Neuronal stem cell (in vitro differentiated cells): ENCODE measurements around the gene STAT5B.

ENCODE experiments used
- DNase-seq: peaks from one replicate; pipeline ENCODE4 v3.0.0-alpha.2; 2013; ENCODE audit warnings: low spot score
- H2AFZ ChIP-seq: one replicate; pipeline ENCODE4 v1.6.1; 2013; ENCODE audit warnings: mild to moderate bottlenecking, low read length, inconsistent platforms
- H2AK5ac ChIP-seq: 2 replicates; pipeline ENCODE4 v1.6.1; 2013; ENCODE audit warnings: low read depth, mild to moderate bottlenecking, inconsistent platforms, low read length, moderate library complexity, mixed read lengths
- H2BK120ac ChIP-seq: 2 replicates; pipeline ENCODE4 v1.6.1; 2013; ENCODE audit warnings: low read depth, mild to moderate bottlenecking, inconsistent platforms, low read length, moderate library complexity, mixed read lengths
- H2BK12ac ChIP-seq: one replicate; pipeline ENCODE4 v1.6.1; 2013; ENCODE audit warnings: low read length, inconsistent platforms
- H2BK15ac ChIP-seq: 2 replicates; pipeline ENCODE4 v1.6.1; 2013; ENCODE audit warnings: mild to moderate bottlenecking, low read length, inconsistent platforms, mixed read lengths
- H2BK5ac ChIP-seq: one replicate; pipeline ENCODE4 v1.6.1; 2013; ENCODE audit warnings: inconsistent platforms, mild to moderate bottlenecking, low read length, moderate library complexity
- H3K14ac ChIP-seq: one replicate; pipeline ENCODE4 v1.6.1; 2013; ENCODE audit warnings: low read length, inconsistent platforms
- H3K18ac ChIP-seq: 2 replicates; pipeline ENCODE4 v1.6.1; 2013; ENCODE audit warnings: low read length, inconsistent platforms
- H3K23ac ChIP-seq: 2 replicates; pipeline ENCODE4 v1.6.1; 2013; ENCODE audit warnings: low read depth, mild to moderate bottlenecking, mixed read lengths, low read length, inconsistent platforms; ENCODE audit not compliant: poor library complexity
- H3K27ac ChIP-seq: replicated peaks from 3 replicates; pipeline ENCODE4 v1.5.1; 2013; ENCODE audit warnings: low read length, inconsistent platforms
- H3K27me3 ChIP-seq, 3 experiments: 2 replicates each; pipeline ENCODE4 v1.6.1; 2013; ENCODE audit warnings: low read length in 3 of 3, mild to moderate bottlenecking in 2 of 3, inconsistent platforms in 1 of 3, low read depth in 1 of 3, mixed read lengths in 1 of 3, moderate library complexity in 1 of 3; ENCODE audit not compliant: control insufficient read depth in 3 of 3, insufficient read depth in 3 of 3
- H3K36me3 ChIP-seq, 2 donors: replicated peaks in 1 of 2; 2 replicates each; pipeline ENCODE4 v1.6.1; 2013; ENCODE audit warnings: low read length in 2 of 2; ENCODE audit not compliant: control insufficient read depth in 2 of 2, insufficient read depth in 2 of 2
- H3K4ac ChIP-seq: 2 replicates; pipeline ENCODE4 v1.6.1; 2013; ENCODE audit warnings: inconsistent platforms, mild to moderate bottlenecking, low read length, moderate library complexity
- H3K4me1 ChIP-seq, 2 donors: 1 replicate in 1 of 2; 2 replicates in 1 of 2; pipeline ENCODE4 v1.6.1; 2013; ENCODE audit warnings: low read length in 2 of 2, low read depth in 1 of 2; ENCODE audit not compliant: control insufficient read depth in 2 of 2, insufficient read depth in 1 of 2
- H3K4me2 ChIP-seq: one replicate; pipeline ENCODE4 v1.6.1; 2013; ENCODE audit warnings: mild to moderate bottlenecking, low read length, inconsistent platforms; ENCODE audit not compliant: insufficient read depth, poor library complexity, severe bottlenecking
- H3K4me3 ChIP-seq, 2 donors: 2 replicates each; pipeline ENCODE4 v1.5.1; 2013; ENCODE audit warnings: low read length in 2 of 2, mild to moderate bottlenecking in 2 of 2, inconsistent platforms in 1 of 2, moderate library complexity in 1 of 2
- H3K79me1 ChIP-seq: one replicate; pipeline ENCODE4 v1.6.1; 2013; ENCODE audit warnings: low read depth, mild to moderate bottlenecking, inconsistent platforms, low read length, moderate library complexity
- H3K9ac ChIP-seq: one replicate; pipeline ENCODE4 v1.6.1; 2013; ENCODE audit warnings: mild to moderate bottlenecking, low read depth, low read length, inconsistent platforms; ENCODE audit not compliant: poor library complexity
- H3K9me3 ChIP-seq, 2 donors: replicated peaks in 1 of 2; 2 replicates each; pipeline versions ENCODE3 to v1.6.1; 2013; ENCODE audit warnings: low read length in 2 of 2, mild to moderate bottlenecking in 2 of 2, inconsistent platforms in 1 of 2, low read depth in 1 of 2, mixed read lengths in 1 of 2, moderate library complexity in 1 of 2; ENCODE audit not compliant: control insufficient read depth in 2 of 2, insufficient read depth in 1 of 2
- H4K8ac ChIP-seq: one replicate; pipeline ENCODE4 v1.6.1; 2013; ENCODE audit warnings: low read depth, mild to moderate bottlenecking, inconsistent platforms, low read length, moderate library complexity
- H4K91ac ChIP-seq: one replicate; pipeline ENCODE4 v1.6.1; 2013; ENCODE audit warnings: low read length, low read depth, mild to moderate bottlenecking, inconsistent platforms; ENCODE audit not compliant: poor library complexity
- WGBS, 2 donors: extraction: QIAGEN DNeasy Blood & Tissue Kit; methylation state at CpG; one replicate each; pipeline ENCODE4 v1.1.7; 2013; ENCODE audit warnings: missing lambda C conversion rate in 2 of 2, mixed read lengths in 1 of 2; ENCODE audit not compliant: insufficient read length in 2 of 2, insufficient replicate concordance in 1 of 2; ENCODE audit errors: extremely low coverage in 2 of 2; 5-methylcytosine and 5-hydroxymethylcytosine counted together

STAT5B gene

GRCh38 chr17:42285346-42286050, 9.3 kb upstream of the STAT5B start:
- Histone ChIP-seq H4K8ac (no peak overlapping the region), H3K4me2 (no peak overlapping the region), H2BK15ac (no peak overlapping the region), H2AFZ (no peak overlapping the region), H2BK5ac (no peak overlapping the region), H3K14ac (no peak overlapping the region), H3K9me3 (no peaks in the 10 kb centered on the region), H2BK12ac (no peak overlapping the region), H3K27ac (no peak overlapping the region), H3K79me1 (peaks cover 2% of the 10 kb centered on the region), H3K4me1 (peaks cover 9 to 26% of the 10 kb centered on the region in 2 donors), H2AK5ac (peak overlapping the region; percentile 2), H3K4me3 (no peak overlapping the region), H3K4ac (no peak overlapping the region), H3K23ac (no peak overlapping the region), H4K91ac (no peak overlapping the region), H3K18ac (no peak overlapping the region), H3K36me3 (no peaks in the 10 kb centered on the region), H2BK120ac (no peak overlapping the region), H3K27me3 (peaks cover 7 to 38% (median 36%) of the 10 kb centered on the region in 3 experiments), H3K9ac (no peak overlapping the region)
- WGBS, 2 donors: no CpG with 5 or more reads among the region's 11 CpGs
- no peak for DNase-seq

- Histone ChIP-seq H3K36me3 (no peaks in the 10 kb centered on the region), H2AK5ac (no peak overlapping the region), H3K23ac (no peak overlapping the region), H2BK5ac (no peak overlapping the region), H3K14ac (no peak overlapping the region), H3K4me3 (no peak overlapping the region), H2BK15ac (no peak overlapping the region), H3K9me3 (no peaks in the 10 kb centered on the region), H3K27me3 (peaks cover 7 to 32% (median 29%) of the 10 kb centered on the region in 3 experiments), H2BK120ac (no peak overlapping the region), H3K4me1 (peaks cover 9 to 29% of the 10 kb centered on the region in 2 donors), H3K9ac (no peak overlapping the region), H2AFZ (no peak overlapping the region), H3K18ac (no peak overlapping the region), H3K27ac (no peak overlapping the region), H2BK12ac (no peak overlapping the region), H3K4me2 (no peak overlapping the region), H4K91ac (no peak overlapping the region), H3K79me1 (peaks cover 2% of the 10 kb centered on the region), H3K4ac (no peak overlapping the region), H4K8ac (no peak overlapping the region)
- no peak for DNase-seq
- WGBS, 2 donors: no CpG with 5 or more reads among the region's 7 CpGs
Measured at GRCh38 chr17:42284566-42284965, 8.4 kb upstream of the STAT5B start.

- peaks cover 7 to 26% (median 24%) of the 10 kb centered on the region in 3 experiments for H3K27me3 ChIP-seq
- H3K4ac ChIP-seq: no peak overlapping the region
- DNase-seq: no peak
- H3K36me3 ChIP-seq: no peaks in the 10 kb centered on the region
- no peak overlapping the region for H2BK12ac ChIP-seq
- H3K14ac ChIP-seq: no peak overlapping the region
- no peak overlapping the region for H3K18ac ChIP-seq
- no peak overlapping the region for H2AK5ac ChIP-seq
- no peak overlapping the region for H4K8ac ChIP-seq
- H3K23ac ChIP-seq: no peak overlapping the region
- peaks cover 9 to 29% of the 10 kb centered on the region in 2 donors for H3K4me1 ChIP-seq
- no peak overlapping the region for H3K9ac ChIP-seq
- H3K4me3 ChIP-seq: no peak overlapping the region
- no peak overlapping the region for H2BK5ac ChIP-seq
- no peaks in the 10 kb centered on the region for H3K9me3 ChIP-seq
- no CpG with 5 or more reads among the region's 5 CpGs for WGBS, 2 donors
- H4K91ac ChIP-seq: no peak overlapping the region
- H2AFZ ChIP-seq: no peak overlapping the region
- peaks cover under 1% of the 10 kb centered on the region for H3K79me1 ChIP-seq
- H2BK120ac ChIP-seq: no peak overlapping the region
- no peak overlapping the region for H3K4me2 ChIP-seq
- H2BK15ac ChIP-seq: no peak overlapping the region
- H3K27ac ChIP-seq: no peak overlapping the region
Measured at GRCh38 chr17:42284024-42284369, 7.8 kb upstream of the STAT5B start.

GRCh38 chr17:42283241-42284023, 7.2 kb upstream of the STAT5B start:
- Histone ChIP-seq H3K4me2 (no peak overlapping the region), H3K14ac (no peak overlapping the region), H2BK15ac (no peak overlapping the region), H4K91ac (no peak overlapping the region), H3K18ac (no peak overlapping the region), H3K9me3 (no peaks in the 10 kb centered on the region), H3K9ac (peak overlapping the region; percentile 47), H2BK5ac (no peak overlapping the region), H3K27me3 (peaks cover 4 to 20% (median 19%) of the 10 kb centered on the region in 3 experiments), H3K27ac (no peak overlapping the region), H3K4me1 (peaks cover 9 to 29% of the 10 kb centered on the region in 2 donors), H4K8ac (no peak overlapping the region), H3K4ac (no peak overlapping the region), H2BK120ac (no peak overlapping the region), H2AK5ac (no peak overlapping the region), H3K79me1 (no peaks in the 10 kb centered on the region), H3K23ac (no peak overlapping the region), H3K4me3 (no peak overlapping the region), H3K36me3 (no peaks in the 10 kb centered on the region), H2AFZ (no peak overlapping the region), H2BK12ac (peak overlapping the region; percentile 43)
- WGBS, 2 donors: no CpG with 5 or more reads among the region's 7 CpGs
- DNase-seq: no peak
